Measurements from ENCODE around the gene ZNF136.
A peak's percentile ranks its signal among the peaks of the same experiment; 100 is the strongest.

Gene ZNF136

DNA sequence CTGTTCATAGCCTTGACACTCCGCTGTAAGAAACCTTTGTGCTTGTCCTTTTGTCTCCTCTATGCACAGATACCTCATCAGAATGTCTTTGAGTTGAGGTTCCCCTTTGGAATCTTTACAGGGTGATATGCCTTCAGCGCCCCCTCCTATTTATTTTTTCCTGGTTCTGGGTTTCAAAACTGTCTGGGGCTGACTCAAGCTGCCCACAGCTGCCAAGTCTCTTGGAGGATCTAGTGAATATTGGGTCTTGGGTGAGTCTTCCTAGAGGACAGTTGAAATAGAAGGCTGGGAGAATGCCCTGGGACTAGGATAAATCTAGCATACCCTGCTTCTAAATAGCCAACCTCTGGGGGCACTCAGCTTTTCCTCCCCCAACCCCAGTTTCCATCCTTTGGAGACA lies 930 bp downstream of the ZNF136 start:
- Histone ChIP-seq H3K36me3 (replicated peaks) (peaks cover 3% of the 10 kb centered on the region), H3K27me3 (replicated peaks) (no peaks in the 10 kb centered on the region), H3K4me3 (ENCODE audit: low read depth, low read length) (peak overlapping the region; percentile 92), H3K27ac (peak overlapping the region; percentile 95)
- TF ChIP-seq, protein P1, sequence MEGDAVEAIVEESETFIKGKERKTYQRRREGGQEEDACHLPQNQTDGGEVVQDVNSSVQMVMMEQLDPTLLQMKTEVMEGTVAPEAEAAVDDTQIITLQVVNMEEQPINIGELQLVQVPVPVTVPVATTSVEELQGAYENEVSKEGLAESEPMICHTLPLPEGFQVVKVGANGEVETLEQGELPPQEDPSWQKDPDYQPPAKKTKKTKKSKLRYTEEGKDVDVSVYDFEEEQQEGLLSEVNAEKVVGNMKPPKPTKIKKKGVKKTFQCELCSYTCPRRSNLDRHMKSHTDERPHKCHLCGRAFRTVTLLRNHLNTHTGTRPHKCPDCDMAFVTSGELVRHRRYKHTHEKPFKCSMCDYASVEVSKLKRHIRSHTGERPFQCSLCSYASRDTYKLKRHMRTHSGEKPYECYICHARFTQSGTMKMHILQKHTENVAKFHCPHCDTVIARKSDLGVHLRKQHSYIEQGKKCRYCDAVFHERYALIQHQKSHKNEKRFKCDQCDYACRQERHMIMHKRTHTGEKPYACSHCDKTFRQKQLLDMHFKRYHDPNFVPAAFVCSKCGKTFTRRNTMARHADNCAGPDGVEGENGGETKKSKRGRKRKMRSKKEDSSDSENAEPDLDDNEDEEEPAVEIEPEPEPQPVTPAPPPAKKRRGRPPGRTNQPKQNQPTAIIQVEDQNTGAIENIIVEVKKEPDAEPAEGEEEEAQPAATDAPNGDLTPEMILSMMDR (IDR thresholded peaks at IDR 0.05; ENCODE audit: low read depth, low read length, missing control alignments) = no peak
- no peak for DNase-seq
- in situ Hi-C loops (cut with HindIII; ENCODE audit: low pct_ligation_motif_present, low sequenced_read_pairs) = no loop called here

DNA sequence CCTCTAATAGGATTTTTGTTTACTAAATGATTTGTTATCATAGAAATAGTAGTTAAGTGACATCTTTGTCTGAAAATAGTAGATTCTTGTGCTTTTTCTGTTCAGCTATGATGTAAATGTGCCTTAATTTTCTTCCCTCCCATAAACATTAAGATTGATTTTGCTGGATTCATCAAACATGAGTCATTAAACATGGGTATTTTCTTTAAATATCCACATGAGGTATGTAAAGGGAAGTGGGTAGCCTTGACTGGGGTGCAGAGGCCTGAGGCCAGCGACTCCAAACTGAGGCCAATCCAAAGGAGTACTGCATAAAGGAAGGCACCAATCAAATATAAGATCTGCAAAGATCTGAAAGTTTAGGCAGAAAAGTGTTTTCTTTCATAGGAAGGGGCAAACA lies 3.7 kb downstream of the ZNF136 start:
- TF ChIP-seq, protein P1 (IDR thresholded peaks at IDR 0.05; ENCODE audit: low read depth, low read length, missing control alignments) = no peak
- Histone ChIP-seq H3K4me3 (ENCODE audit: low read depth, low read length) (no peak overlapping the region), H3K36me3 (replicated peaks) (peaks cover 3% of the 10 kb centered on the region), H3K27me3 (replicated peaks) (no peaks in the 10 kb centered on the region), H3K27ac (no peak overlapping the region)
- in situ Hi-C loops (cut with HindIII; ENCODE audit: low pct_ligation_motif_present, low sequenced_read_pairs) = no loop called here
- DNase-seq = no peak

DNA sequence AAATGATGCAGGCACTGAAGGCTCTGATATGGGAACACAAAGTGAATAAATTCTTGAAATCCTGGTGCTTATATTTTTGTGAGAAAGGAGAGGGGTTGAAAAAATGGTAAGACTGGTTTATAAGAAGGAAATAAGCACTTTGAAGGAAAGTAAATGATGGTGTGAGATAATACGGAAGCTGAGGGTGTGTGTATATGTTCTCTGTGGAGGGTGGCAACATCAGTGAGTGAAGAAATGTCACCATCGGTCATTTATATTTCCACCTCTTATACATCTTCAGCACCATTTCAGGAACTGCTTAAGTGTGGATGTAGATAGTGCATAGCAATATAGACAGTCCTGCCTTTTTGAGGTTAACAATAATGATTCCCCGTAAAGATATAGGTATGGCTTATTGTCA lies 17.5 kb downstream of the ZNF136 start:
- TF ChIP-seq, protein P1 (IDR thresholded peaks at IDR 0.05; ENCODE audit: low read depth, low read length, missing control alignments) = no peak
- in situ Hi-C loops (cut with HindIII; ENCODE audit: low pct_ligation_motif_present, low sequenced_read_pairs) = no loop called here
- no peak overlapping the region for H3K27ac ChIP-seq
- no peak overlapping the region for H3K4me3 ChIP-seq (ENCODE audit: low read depth, low read length)
- H3K27me3 ChIP-seq (replicated peaks) = no peaks in the 10 kb centered on the region
- H3K36me3 ChIP-seq (replicated peaks) = peaks cover 3% of the 10 kb centered on the region
- no peak for DNase-seq

DNA sequence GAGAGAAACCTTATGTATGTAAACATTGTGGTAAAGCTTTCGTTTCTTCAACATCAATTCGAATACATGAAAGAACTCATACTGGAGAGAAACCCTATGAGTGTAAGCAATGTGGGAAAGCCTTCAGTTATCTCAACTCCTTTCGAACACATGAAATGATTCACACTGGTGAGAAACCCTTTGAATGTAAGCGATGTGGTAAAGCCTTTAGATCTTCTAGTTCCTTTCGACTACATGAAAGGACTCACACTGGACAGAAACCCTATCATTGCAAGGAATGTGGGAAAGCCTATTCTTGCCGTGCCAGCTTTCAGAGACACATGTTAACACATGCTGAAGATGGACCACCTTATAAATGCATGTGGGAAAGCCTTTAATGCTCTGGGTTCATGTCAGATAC lies 24.7 kb downstream of the ZNF136 start:
- H3K36me3 ChIP-seq (replicated peaks) = peaks cover 36% of the 10 kb centered on the region

DNA sequence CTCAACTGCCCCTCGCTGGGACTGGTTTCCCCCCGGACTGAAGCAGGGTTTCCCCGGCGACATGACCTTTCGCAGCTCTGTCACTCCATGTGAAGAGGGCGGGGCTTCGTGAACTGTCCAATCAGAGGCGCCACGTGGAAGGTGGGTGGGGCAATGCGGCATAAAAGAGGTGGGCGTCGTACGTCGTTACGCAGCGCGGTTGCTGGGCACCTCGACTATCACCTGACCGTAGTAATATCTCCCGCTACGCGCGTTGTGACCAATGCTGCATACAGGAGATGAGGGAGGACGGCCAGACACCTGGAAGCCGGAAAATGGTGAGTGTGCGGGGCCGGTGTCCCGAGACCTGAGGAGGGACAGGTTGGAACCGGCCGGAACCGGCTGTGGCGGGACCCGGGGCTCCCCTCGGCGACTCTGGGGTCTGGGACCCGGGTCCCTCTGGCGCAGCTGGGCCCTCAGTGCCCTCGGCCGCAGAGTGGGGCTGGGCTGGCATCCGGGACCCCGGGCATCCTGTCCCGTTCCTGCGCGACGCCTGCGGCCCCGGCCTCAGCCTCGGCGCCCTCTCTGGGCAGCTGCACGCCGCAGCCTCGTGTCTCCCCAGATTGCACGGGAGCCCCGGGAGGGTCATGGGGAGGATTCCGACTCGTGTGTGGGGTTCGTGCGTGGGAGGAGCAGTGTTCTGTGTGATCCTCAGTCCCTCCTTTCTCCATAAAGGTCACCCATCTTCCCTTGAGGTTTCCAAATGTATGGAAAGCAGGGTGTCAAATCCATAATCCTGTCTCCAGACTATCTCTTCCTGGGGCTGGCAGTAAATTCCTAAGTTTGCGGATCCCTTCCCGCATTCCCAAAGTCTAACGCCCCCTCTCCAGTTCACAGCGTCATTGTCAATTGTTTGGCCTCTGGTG lies 32.2 kb downstream of the ZNF136 start:
- TF ChIP-seq, protein P1 (IDR thresholded peaks at IDR 0.05; ENCODE audit: low read depth, low read length, missing control alignments) = no peak
- Histone ChIP-seq H3K4me3 (ENCODE audit: low read depth, low read length) (peak overlapping the region; percentile 48), H3K36me3 (replicated peaks) (peaks cover 3% of the 10 kb centered on the region), H3K27ac (no peak overlapping the region), H3K27me3 (replicated peaks) (no peaks in the 10 kb centered on the region)
- peak; percentile 31 for DNase-seq
- in situ Hi-C loops (cut with HindIII; ENCODE audit: low pct_ligation_motif_present, low sequenced_read_pairs) = no loop called here

More for the DNA sequence above, 24.7 kb downstream of the ZNF136 start:
- no peaks in the 10 kb centered on the region for H3K27me3 ChIP-seq (replicated peaks)
- no peak overlapping the region for H3K27ac ChIP-seq
- TF ChIP-seq, protein P1 (IDR thresholded peaks at IDR 0.05; ENCODE audit: low read depth, low read length, missing control alignments) = no peak
- H3K4me3 ChIP-seq (ENCODE audit: low read depth, low read length) = no peak overlapping the region
- in situ Hi-C loops (cut with HindIII; ENCODE audit: low pct_ligation_motif_present, low sequenced_read_pairs) = no loop called here
- DNase-seq = no peak
